SK-N-MC (cell line): ENCODE results near the gene CYP4V2.

Experiments used
- EZH2 ChIP-seq: fragments of 200-600 bp; sonication (generic); IDR thresholded peaks from one replicate; pipeline ENCODE4 v1.6.1; 2017; ENCODE audit warnings: antibody characterized with exemption
- FOXP2 ChIP-seq: optimal IDR thresholded peaks from 2 replicates; pipeline ENCODE3; 2011; ENCODE audit warnings: mild to moderate bottlenecking, moderate library complexity; ENCODE audit not compliant: insufficient read depth; ENCODE audit errors: extremely low read length, control extremely low read depth
- POLR2AphosphoS5 ChIP-seq: IDR thresholded peaks from 2 replicates; pipeline ENCODE4 v1.6.1; 2012; ENCODE audit warnings: mild to moderate bottlenecking, low read depth, low read length, borderline replicate concordance

GRCh38 chr4:186168750-186169149 lies 22.6 kb upstream of the CYP4V2 start:
- TF ChIP-seq EZH2, result no peak
- TF ChIP-seq POLR2AphosphoS5, result no peak
- no peak for TF ChIP-seq FOXP2
